KG1 (cell line): ENCODE measurements around the gene PIBF1.
"Not testable (repeated sequence)": the region's sequence is repeated elsewhere in the genome, so short reads cannot be mapped to it uniquely, and the experiment has no call there.

Experiments
- DNase-seq: peaks from one replicate; lab custom pipeline; 2025; lab: John Stamatoyannopoulos, UW

The PIBF1 gene

DNA sequence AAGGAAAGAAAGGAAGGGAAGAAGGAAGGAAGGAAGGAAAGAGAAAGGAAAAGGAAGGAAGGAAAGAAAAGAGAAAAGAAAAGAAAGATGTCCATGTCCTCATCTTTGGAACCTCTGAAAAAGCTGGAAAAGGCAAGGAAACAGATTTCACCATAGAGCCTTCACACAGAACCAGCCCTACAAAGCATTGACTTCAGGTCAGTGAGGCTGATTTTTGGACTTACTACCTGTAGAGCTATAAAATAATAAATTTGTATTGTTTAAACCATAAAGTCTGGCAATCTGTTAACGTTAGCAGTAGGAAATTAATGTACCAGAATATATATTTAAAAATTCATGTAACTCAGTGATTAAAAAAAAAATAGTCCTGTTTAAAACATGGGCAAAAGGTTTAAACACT is 130.0 kb downstream of the PIBF1 start:
- DNase-seq, result no peak

DNA sequence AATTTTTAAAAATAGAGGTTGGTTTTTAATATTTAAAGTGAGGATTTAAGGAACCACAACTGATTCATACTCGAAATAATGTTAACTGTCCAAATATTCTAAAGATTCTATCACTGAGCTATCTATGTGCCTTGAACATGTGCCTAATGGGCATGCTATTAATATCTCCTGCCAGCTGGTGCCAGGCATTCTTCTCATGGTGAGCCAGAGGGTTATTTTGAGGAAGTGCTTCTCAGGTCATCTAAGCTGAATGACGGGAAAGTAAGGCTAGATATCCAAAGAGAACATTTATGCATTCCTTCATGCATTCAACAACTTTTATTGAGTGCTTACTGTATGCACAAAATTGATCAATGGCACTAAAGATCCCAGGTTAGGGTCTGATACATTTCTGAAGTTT is 138.2 kb downstream of the PIBF1 start:
- no peak for DNase-seq

DNA sequence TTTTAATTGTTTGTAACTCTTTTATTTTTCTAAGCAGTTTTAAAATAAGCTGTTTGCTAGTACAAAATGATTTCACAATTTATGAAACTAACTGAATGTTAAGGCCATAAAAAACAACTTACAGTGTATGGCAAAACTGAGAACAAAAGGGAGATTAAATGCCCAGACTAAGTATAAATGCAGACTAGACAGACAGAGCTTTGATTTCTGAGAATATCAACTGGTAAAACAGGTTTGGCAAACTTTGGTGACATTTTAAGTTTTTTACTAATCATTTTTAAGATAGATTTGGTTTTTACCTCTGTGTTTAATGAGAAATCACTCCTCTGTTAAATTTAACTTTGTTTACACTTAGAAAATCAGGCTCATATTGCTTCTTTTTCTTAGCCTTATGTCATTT is 149.4 kb downstream of the PIBF1 start:
- no peak for DNase-seq

DNA sequence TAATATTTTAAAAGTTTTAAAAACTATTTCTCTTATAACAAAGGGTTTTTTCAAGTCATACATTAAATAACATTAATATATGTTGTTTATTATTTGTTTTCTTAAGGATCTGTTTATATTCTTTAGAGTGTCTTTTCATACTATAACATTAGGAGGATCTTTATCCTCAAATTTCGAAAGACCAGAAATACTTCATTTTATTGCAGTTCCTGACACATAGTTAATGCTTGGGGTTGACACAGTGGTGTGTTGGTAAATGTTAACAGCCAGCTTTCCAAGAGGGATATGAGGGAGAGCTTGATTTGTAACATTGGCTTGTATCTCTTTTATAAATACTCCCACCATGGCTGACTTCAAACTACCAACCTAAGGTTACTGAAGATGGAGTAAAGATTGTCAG is 150.3 kb downstream of the PIBF1 start:
- no peak for DNase-seq

DNA sequence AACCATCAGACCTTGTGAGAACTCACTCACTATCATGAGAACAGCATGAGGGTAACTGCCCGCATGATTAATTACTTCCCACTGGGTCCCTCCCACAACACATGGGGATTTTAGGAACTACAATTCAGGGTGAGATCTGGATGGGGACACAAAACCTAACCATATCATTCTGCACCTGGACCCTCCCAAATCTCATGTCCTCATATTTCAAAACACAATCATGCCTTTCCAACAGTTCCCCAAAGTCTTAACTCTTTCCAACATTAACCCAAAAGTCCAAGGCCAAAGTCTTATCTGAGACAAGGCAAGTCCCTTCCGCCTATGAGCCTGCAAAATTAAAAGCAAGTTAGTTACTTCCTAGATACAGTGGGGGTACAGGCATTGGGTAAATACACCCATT is 164.3 kb downstream of the PIBF1 start:
- not testable (repeated sequence) for DNase-seq

DNA sequence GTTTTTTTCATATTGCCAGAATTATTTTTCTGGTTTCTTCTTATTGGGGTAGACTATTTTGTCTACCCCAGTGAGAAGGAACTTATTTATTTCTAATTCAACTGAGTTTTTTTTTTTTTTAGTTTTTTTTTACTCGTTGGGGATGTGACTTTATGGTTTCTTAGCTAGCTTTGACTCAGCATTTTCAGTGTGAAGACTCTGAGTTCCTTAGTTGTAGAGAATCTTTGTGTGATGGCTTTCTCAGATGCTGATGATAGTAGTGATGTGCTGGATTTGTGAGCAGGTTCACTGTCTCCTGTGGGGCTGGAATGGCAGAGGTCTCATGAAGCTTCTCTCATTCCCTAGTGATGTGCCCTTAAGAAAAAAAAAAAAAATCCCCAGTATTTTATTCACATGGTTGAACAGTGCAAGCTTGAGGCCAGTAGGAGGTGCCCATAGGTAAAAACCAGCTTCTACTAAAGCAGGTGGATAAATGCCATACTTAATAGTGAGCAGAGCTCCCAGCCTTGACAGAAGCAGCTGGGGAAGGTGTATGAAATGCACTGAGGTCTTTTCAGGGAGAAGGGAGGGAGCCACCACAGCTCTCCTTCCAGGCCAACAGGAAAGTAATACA is 170.7 kb downstream of the PIBF1 start:
- no peak for DNase-seq

DNA sequence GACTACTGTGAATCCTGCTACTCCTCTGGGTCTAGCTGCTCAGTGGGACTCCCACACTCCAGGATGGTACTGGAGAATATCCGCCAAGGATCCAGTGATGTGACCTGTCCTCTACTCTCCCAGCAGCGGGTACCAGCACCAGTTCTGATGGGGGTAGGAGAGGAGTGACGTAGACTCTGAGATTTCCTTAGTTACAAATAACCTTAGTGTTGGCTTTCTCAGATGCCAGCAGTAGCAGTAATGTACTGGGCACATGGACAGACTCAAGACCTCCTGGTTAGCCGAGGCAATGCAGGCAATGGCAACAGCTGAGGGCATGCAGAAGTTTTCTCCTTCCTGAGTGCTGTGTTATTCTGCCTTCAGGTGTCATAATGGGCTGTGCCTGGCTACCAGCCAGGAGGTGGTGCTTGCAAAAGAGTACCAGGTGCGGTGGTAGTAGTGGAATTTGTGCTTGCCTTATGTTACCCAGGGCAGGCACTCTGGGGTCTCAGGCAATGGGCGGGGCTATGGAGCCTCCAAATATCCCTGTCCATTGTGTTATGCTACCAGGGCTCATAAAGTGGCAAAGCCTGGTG is 171.5 kb downstream of the PIBF1 start:
- DNase-seq, result no peak

DNA sequence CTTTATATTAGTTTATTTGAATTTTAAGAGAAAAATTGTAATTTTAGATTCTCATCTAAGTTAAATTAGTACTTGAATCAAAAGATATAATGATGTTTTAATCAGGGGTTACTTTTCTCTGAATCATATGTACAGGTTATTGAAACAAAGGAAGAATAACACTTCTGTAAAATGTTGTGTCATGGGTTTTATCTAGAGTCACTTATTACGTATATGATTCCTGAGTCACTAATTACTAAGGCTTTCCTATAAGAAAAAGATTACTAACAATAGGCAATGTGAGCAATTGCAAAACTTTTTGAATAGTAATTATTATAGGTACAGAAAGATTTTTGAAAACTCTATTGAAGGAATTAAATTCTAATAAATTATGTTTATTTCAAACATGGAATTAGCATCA is 177.7 kb downstream of the PIBF1 start:
- DNase-seq, result no peak

DNA sequence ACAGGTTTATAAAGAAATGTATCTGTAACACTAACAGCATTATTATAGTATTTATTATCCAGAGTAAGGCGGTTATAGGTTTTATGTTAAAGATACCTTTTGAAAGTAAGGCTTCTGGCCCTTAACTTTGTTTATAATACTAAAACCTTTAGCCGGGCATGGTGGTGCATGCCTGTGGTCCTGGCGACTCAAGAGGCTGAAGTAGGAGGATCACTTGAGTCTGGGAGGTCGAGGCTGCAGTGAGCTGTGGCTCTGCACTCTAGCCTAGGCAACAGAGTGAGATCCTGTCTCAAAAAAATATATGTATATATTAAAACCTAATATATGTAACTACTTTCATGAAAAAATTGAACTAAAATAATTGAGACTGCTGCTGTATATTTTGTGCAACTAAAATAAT is 178.2 kb downstream of the PIBF1 start:
- no peak for DNase-seq

DNA sequence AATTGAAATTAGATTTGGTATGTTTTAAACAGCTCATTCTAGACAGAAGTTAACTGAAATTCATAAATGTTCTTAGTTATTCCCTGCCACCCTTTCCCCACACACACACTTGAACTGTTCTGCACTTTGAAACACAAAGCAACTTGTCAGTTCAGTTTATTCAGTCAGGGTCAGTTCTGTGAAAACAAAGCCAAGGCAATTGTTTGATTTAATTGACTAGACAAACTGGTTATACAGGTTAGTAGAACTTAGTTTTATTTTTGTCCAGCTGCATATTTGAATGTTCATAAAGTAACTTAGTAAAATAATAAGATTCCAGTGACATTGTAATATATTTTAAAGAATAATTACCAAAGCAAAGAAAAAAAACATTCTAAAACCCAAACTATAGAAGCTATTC is 178.6 kb downstream of the PIBF1 start:
- DNase-seq, result no peak

DNA sequence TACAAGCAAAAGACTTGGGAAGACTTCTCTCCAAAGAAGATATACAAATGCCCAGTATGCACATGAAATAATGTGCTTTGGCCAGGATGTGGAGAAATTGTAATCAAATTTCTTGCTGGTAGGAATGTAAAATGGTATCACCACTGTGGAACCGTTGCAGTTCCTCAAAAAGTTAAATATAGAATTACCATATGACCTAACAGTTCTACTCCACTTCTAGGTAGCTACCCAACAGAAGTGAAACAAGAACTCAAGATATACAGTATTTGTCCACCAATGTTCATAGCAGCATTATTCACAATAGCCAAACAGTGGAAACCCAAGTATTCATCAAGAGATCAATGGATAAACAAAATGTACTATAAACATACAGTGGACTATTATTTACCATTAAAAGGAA is 181.8 kb downstream of the PIBF1 start:
- no peak for DNase-seq

DNA sequence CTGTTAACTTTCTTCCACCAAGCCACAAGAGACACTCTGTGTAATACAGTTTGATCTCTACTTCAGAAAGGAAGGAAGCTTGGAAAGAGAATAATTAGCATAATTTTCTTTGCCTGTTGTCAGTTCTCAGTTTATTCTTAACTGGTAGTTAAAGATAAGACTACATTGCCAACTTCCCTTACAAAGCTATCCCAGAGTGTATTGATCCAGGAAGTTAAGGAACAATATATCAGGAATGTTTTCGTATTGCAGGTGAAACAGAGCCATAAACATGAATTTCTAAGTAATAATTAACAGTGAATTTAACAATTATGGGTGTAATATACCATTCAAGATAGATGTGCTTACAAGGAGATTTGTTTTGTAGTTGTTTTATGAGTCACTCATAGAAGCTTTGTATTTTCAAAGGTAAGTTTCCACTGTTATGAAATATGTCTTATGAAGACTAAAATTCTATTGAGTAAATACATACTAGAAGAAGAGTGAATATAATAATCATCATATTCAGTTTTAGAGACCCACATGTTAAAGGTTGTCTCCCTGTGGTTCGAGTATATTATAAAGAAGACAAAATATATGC is 188.5 kb downstream of the PIBF1 start:
- DNase-seq, result no peak

DNA sequence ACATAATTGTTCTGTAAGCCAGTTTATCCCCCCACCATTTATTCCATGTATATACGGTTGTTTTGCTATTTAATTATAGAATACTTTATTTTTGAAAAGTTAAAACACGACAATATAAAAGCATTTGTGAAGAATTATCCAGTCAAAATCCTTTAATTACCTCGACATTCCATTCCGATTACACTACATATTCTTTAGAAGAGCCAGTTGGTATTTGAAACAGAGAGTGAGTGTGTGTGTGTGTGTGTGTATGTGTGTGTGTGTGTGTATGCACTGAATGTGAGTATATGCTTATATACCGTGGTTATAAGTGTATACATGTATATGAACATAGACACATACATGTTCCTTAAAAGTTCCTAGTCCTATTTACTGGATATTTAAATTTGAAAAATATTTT is 189.0 kb downstream of the PIBF1 start:
- DNase-seq, result no peak

DNA sequence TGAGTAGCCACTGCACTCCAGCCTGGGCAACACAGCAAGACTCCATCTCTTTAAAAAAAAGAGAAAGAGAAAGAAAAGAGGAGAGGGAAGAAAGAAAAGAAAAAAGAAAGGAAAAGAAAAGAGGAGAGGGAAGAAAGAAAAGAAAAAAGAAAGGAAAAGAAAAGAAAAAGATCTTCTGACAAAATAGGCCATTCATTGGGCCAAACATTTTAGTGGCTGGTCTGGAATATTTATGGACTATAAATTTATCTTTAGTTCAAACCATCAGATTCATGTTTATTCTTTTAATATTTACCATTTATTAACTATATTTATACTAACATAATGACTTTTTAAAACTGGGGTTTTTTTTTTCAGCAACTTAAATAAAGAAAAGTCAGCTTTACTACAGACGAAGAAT is 191.3 kb downstream of the PIBF1 start:
- DNase-seq, result no peak

DNA sequence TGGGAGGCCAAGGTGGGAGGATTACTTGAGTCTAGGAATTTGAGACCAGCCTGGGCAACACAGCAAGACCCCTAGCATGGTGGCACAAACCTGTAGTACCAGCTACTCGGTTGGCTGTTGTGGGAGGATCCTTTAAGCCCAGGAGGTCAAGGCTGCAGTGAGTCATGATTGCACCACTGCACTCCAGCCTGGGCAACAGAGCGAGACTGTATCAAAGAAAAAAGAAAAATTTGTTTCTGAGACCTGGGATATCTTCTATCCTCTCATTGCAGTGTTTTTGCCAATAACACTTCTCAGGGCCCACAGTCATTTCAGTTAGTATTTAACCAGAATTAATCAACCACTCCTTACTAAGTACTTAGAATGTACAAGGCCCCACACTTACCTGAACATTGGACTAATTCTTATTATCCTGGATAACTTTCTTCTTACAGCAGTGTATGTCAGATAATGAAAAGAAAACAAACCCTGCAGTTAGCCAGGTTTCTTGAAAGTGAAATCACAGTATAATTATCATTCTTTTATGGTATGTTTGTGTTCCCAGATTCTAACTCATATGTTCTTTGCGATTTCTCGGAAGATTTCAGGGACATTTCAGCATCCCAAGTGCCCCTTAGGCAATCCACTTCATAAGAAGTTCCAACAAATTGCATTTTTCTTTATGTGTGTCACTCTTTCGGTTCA is 201.3 kb downstream of the PIBF1 start:
- DNase-seq, result no peak

DNA sequence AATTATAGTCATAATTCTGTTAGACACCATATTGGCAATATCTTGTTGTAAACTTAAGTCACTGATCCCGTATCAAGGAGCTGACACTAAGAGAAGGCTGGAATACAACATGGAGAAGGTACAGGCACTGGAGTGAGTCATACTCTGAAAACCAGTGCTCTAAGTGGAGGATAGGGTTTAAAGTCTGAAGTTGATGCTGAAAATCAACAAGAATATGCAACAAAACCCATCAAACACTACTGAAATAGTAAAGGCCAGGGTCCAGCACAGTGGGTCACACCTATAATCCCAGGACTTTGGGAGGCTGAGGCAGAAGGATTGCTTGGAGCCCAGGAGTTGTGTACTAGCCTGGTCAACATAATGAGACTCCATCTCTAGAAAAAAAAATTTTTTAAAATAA is 203.7 kb downstream of the PIBF1 start:
- DNase-seq, result no peak

DNA sequence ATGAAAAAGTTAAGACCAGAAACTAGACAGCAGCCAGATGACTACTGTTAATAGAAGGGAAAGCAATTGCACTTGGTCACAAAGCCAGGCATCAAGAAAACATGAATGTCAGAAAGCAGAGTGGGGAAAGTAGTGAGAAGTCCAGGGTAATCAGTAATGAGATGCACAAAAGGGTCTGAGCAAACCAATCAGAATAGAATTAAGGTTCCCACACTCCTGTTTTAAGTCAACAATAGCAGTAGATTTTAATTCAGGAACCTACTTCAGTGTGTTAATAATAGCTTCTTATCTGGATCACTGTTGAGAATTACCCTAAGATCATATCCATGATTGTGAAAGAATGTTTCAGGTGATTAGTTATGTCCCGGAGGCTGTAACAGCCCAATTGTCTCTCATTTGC is 204.3 kb downstream of the PIBF1 start:
- DNase-seq, result no peak

DNA sequence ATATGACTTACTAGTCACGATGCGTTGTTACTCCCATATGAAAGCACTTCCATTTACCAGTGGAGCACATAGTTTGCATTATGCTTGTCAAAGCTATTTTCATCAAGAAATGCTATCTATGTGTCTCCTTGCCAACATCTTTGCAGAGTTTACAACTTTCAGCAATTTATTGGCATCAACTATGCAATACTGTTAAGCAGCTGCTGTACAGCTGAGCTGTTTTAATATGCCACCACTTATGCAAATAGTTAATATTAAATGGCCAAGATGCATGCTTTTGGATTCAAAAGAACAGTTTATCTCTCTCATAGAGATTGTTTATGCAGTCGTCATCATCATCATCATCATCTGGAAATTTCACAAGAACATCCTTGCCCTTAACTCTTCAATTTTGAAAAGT is 209.0 kb downstream of the PIBF1 start:
- DNase-seq, result no peak

DNA sequence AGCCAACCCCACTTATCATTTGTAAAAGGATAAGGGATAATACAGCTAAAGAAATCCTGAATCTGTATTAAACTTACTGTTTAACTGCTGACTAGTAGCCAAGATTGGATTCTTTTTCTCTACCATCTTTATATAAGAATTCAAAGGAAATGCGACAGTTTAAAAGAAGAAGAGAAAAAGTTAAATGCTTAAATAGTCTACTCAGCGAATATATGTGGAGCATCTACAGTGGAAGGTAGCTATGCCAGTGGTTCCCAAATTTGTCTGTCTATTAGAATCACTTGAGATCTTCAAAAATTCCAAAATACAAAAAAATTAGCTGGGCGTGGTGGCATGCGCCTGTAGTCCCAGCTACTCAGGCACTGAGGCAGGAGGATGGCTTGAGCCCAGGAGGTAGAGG is 216.1 kb downstream of the PIBF1 start:
- DNase-seq, result no peak

DNA sequence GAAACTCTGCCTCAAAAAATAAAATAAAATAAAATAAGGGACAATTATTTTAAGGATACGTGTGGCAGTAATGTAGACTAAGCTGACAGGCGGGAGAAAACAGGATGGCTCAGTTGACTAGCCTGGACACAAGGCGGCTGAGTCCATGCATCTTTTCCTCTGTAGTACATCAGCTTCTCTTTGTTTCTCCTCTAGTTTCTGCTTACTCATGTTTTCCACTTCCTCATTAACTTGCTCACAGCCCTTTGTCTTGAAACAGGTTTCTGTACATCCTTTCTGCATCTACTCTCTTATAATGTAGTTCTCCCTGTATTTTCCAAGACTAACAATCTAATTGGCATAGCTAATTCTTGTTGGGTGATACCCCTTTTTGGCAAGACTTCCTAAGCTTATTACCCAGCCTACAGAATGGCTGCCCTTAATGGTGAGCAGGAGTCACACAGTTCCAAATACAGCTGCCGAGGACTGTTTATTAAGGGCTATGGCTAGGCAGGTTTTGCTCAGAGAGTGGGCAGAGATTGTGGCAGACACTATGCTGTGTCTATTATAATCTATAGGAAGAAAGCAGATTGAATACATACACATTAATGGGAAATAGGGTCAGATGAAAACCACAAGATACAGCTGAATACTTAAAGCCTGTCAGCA is 218.2 kb downstream of the PIBF1 start:
- no peak for DNase-seq

DNA sequence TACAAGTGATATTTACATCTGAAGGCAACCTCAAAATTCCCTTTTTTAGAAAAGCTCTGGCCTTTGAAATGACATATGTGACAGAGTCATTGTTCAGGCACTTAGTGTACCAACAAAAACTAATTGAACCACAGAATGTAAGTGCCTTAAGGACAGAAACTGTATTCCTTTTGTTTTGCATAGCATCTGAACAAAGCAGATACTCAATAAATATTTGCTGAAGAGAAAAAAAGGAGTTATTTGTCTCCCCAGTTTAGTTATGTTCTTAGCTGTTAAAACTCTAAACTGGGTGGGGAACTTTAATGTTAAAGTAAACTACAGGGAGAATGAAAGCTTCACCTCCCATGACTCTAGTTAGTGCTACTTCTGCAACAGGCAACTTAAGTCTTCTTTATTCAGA is 220.0 kb downstream of the PIBF1 start:
- no peak for DNase-seq

DNA sequence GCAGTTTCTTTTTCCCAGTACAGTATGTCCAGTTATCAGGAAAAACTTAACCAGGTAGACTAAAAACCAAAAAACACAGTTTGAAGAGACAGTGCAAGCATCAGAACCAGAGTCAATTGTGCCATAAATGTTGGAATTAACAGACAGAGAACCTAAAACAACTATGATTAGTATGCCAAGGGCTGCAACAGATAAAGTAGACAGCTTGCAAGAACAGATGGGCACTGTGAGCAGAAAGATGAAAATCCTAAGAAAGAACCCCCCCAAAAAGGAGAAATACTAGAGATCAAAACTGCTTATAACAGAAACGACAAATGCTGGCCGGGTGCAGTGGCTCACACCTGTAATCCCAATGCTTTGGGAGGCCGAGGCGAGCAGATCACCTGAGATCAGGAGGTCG is 229.8 kb downstream of the PIBF1 start:
- no peak for DNase-seq

DNA sequence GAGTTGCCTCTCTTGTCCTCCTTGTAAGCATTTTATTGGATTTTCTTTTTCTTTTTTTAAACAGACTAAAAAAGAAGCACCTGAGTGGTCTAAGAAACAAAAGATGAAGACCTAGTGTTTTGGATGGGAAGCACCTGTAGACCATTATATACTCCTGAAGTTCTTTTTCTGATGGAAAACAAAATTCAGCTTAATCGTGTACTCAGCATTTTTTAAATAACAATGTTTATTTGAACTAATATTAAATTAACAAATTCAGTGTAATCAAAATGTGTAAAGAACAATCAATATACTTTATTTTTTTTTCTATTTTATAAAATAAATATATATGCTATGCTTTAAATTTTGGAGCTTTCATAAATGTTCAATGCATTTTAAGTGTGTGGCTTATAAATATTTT is 233.9 kb downstream of the PIBF1 start:
- DNase-seq, result no peak
